Measurements from ENCODE around the gene NKAIN2. TPM values are rescaled to one million over a fixed set of nuclear protein-coding genes. Genes with fewer than 3 reads are reported as not detected.

Gene NKAIN2
- total and polyA plus RNA-seq, 12 donors: 0.07 to 3.0 (median 0.28) TPM; not detected in 1

DNA sequence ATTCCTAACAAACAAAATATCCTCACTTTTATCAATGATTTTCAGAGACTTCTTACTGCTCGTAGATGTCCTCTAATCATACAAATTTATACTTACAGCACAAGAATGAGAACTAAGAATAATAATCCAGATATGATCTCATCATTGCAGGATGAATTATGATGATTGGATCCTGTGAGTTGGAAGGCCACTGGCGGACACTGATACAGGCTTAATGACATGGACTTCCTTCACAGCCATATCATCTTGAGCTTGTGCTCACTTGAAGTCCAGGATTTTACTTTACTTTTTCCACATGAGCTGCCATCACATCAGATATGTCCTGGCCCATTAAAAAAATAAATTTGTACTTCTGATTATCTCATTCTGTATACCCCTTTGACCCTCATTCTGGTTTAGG is 94.3 kb downstream of the NKAIN2 start:
- Histone ChIP-seq H3K27me3 (no peaks in the 10 kb centered on the region), H3K4me1 (no peaks in the 10 kb centered on the region), H3K27ac (no peak overlapping the region), H3K36me3 (no peaks in the 10 kb centered on the region), H3K4me3 (no peak overlapping the region), H3K9me3 (no peaks in the 10 kb centered on the region)
- DNase-seq (no peak), ATAC-seq (no peak)
- intact Hi-C loops (cut with DNase I): no loop called here
- WGBS, 2 donors: 84 to 91% methylated on average over 2 of the region's 2 CpGs
- TF ChIP-seq, protein P1, sequence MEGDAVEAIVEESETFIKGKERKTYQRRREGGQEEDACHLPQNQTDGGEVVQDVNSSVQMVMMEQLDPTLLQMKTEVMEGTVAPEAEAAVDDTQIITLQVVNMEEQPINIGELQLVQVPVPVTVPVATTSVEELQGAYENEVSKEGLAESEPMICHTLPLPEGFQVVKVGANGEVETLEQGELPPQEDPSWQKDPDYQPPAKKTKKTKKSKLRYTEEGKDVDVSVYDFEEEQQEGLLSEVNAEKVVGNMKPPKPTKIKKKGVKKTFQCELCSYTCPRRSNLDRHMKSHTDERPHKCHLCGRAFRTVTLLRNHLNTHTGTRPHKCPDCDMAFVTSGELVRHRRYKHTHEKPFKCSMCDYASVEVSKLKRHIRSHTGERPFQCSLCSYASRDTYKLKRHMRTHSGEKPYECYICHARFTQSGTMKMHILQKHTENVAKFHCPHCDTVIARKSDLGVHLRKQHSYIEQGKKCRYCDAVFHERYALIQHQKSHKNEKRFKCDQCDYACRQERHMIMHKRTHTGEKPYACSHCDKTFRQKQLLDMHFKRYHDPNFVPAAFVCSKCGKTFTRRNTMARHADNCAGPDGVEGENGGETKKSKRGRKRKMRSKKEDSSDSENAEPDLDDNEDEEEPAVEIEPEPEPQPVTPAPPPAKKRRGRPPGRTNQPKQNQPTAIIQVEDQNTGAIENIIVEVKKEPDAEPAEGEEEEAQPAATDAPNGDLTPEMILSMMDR (IDR thresholded peaks at IDR 0.05): no peak

DNA sequence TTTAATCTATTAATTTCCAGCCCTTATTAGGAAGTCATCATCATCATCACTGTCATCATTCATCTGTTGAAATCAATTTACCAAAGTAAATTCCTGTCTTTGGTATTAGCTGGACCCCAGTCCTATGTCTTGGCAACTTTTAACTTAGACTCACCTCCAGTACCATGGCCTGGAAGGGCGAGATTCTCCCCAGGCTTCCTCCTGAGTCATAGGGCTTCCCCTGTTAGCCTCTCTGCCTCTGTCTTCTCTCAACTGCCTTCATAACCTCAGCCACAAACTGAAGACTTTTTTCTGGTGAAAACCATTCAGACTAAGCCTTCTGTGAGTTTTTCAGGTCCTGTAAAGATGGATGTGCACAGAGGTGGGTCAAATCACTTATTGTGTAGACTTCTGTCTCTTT is 95.0 kb downstream of the NKAIN2 start:
- Histone ChIP-seq H3K4me3 (no peak overlapping the region), H3K27ac (no peak overlapping the region), H3K36me3 (no peaks in the 10 kb centered on the region), H3K9me3 (no peaks in the 10 kb centered on the region), H3K27me3 (no peaks in the 10 kb centered on the region), H3K4me1 (no peaks in the 10 kb centered on the region)
- ATAC-seq (no peak), DNase-seq (no peak)
- TF ChIP-seq, protein P1 (IDR thresholded peaks at IDR 0.05): no peak
- intact Hi-C loops (cut with DNase I): no loop called here
- 72 to 76% methylated on average over 1 of the region's 1 CpG for WGBS, 2 donors

DNA sequence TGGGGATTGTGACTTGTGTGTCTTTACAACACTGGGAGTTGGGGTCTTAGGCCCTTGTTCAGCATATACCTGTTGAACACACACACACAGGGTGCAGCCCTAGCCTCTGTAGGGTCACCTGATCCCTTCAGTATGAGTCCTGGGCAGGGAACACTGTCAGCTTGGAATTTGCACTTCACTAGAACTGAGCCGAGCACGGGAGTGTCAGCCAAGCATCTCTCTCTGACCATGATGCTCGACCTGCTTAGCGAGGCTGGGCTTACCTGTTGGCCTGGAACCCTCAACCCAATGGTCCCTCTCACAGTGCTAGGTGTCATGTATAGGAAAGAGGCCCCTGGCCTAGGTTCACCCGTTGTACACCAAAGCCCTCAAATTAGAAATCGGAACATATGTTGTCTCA is 96.1 kb downstream of the NKAIN2 start:
- intact Hi-C loops (cut with DNase I): no loop called here
- H3K4me1 ChIP-seq: no peaks in the 10 kb centered on the region
- no peak overlapping the region for H3K27ac ChIP-seq
- H3K27me3 ChIP-seq: no peaks in the 10 kb centered on the region
- no peak for DNase-seq
- TF ChIP-seq, protein P1 (IDR thresholded peaks at IDR 0.05): no peak
- no peak for ATAC-seq
- no peak overlapping the region for H3K4me3 ChIP-seq
- 82 to 88% methylated on average over 6 of the region's 6 CpGs for WGBS, 2 donors
- H3K36me3 ChIP-seq: no peaks in the 10 kb centered on the region
- H3K9me3 ChIP-seq: no peaks in the 10 kb centered on the region

DNA sequence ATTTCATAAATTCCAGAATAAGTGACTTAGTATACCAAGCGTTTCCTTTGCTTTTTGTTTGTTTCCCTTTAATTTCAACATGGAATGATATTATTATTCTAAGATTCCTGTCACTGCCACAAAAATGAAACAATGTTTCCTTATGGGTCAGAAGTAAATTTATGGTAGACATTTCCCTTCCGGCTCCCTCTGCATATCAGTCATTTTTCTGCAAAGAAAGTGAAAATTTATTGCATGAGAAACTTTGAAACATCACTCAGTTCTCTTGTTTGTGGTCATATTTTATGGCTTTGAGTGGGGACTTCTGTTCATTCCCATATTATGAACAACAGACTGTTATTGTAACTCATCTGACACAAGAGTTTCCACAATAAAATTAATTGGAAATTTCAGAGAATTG is 97.8 kb downstream of the NKAIN2 start:
- Histone ChIP-seq H3K4me1 (no peaks in the 10 kb centered on the region), H3K9me3 (no peaks in the 10 kb centered on the region), H3K36me3 (no peaks in the 10 kb centered on the region), H3K27ac (no peak overlapping the region), H3K4me3 (no peak overlapping the region), H3K27me3 (no peaks in the 10 kb centered on the region)
- intact Hi-C loops (cut with DNase I): no loop called here
- no peak for DNase-seq
- WGBS, 2 donors: 75 to 86% methylated on average over 2 of the region's 2 CpGs
- ATAC-seq: no peak
- TF ChIP-seq, protein P1 (IDR thresholded peaks at IDR 0.05): no peak

All from heart right ventricle (tissue), 16 donors.